HG03175 (cell line): Measurements from ENCODE around the gene PIAS1.
A peak's percentile ranks its signal among the peaks of the same experiment; 100 is the strongest.
"Not testable (repeated sequence)": the region's sequence is repeated elsewhere in the genome, so short reads cannot be mapped to it uniquely, and the experiment has no call there.

Source experiments
- ATAC-seq: cut with Tn5 transposase; IDR thresholded peaks from one replicate; pipeline ENCODE4 v1.9.1; 2021; ENCODE audit warnings: mild to moderate bottlenecking, moderate library complexity; ENCODE audit not compliant: unreplicated experiment

Gene PIAS1

GRCh38 chr15:68053701-68054627 is at the start of gene PIAS1:
TSS of gene PIAS1 (plus strand) at chr15:68054315. CDS start at chr15:68054327, 12 bp downstream.
- peak; percentile 85 for ATAC-seq

- not testable (repeated sequence) for ATAC-seq
These were observed 46.5 kb upstream of the PIAS1 start for GRCh38 chr15:68007642-68008041.

- no peak for ATAC-seq
These were observed 43.6 kb upstream of the PIAS1 start for GRCh38 chr15:68010361-68011153.

GRCh38 chr15:68012911-68013310 is 41.2 kb upstream of the PIAS1 start:
- ATAC-seq: no peak

- ATAC-seq: no peak
These were observed 39.9 kb upstream of the PIAS1 start for GRCh38 chr15:68014219-68014618.

- no peak for ATAC-seq
These were observed 38.9 kb upstream of the PIAS1 start for GRCh38 chr15:68015244-68015643.

- no peak for ATAC-seq
These were observed 36.9 kb upstream of the PIAS1 start for GRCh38 chr15:68017201-68017600.

GRCh38 chr15:68018797-68019444 is 35.2 kb upstream of the PIAS1 start:
- ATAC-seq: no peak

GRCh38 chr15:68019814-68020525 is 34.1 kb upstream of the PIAS1 start:
- ATAC-seq: no peak

GRCh38 chr15:68020685-68021084 is 33.4 kb upstream of the PIAS1 start:
- no peak for ATAC-seq

- no peak for ATAC-seq
These were observed 32.1 kb upstream of the PIAS1 start for GRCh38 chr15:68022061-68022460.

GRCh38 chr15:68023307-68024101 is 30.6 kb upstream of the PIAS1 start:
- ATAC-seq: no peak

- ATAC-seq: no peak
These were observed 28.2 kb upstream of the PIAS1 start for GRCh38 chr15:68025835-68026424.

GRCh38 chr15:68027388-68027787 is 26.7 kb upstream of the PIAS1 start:
- ATAC-seq: no peak

GRCh38 chr15:68028137-68028887 is 25.8 kb upstream of the PIAS1 start:
- ATAC-seq: no peak

- no peak for ATAC-seq
These were observed 25.3 kb upstream of the PIAS1 start for GRCh38 chr15:68028888-68029207.

- ATAC-seq: no peak
These were observed 24.2 kb upstream of the PIAS1 start for GRCh38 chr15:68029959-68030358.

GRCh38 chr15:68031404-68031803 is 22.7 kb upstream of the PIAS1 start:
- ATAC-seq: no peak

GRCh38 chr15:68032672-68033071 is 21.4 kb upstream of the PIAS1 start:
- ATAC-seq: no peak
